GM21825 (cell line): ENCODE results near the gene GRIK4.

Experiments used
- ATAC-seq: cut with Tn5 transposase; IDR thresholded peaks from one replicate; pipeline ENCODE4 v1.9.1; 2021; ENCODE audit warnings: mild to moderate bottlenecking, moderate library complexity; ENCODE audit not compliant: unreplicated experiment

The GRIK4 gene

DNA sequence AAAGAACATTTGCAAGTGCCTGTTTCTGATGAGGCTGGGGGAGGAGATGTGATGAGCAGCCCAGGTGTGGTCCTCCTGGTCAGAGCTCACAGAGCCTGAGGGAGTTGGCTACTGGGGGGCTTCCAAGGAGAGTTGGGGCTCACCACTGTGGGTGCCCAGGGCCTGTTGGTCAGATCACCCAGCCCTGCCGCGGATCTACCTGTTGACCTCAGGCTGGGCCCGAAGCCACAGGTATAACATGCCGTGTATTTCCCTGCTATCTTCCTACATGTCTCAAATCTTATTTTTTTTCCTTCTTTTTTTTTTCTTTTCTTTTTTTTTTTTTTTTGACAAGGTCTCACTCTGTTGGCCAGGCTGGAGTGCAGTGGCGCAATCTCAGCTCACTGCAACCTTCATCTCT, 312.7 kb downstream of the GRIK4 start:
- no peak for ATAC-seq

DNA sequence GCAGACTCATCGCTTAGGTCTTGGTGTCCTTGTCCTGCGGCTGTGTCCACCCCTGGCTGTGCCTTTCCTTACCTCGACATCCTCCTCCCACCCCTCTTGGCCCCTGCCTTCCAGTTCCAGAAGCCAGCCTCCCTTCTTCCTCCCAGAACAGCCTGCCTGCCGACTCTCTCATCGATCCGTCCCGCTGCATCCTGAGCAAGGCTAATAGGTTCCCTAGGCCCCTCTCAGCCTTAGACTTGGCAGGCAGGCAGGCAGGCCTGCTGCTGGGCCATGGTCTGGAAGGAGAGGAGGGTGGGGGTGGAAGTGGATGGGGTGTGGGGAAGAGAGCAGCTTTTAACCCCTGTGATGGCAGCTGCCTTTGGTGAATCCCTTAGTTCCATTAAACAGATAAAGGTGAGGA, 315.6 kb downstream of the GRIK4 start:
- ATAC-seq = no peak

DNA sequence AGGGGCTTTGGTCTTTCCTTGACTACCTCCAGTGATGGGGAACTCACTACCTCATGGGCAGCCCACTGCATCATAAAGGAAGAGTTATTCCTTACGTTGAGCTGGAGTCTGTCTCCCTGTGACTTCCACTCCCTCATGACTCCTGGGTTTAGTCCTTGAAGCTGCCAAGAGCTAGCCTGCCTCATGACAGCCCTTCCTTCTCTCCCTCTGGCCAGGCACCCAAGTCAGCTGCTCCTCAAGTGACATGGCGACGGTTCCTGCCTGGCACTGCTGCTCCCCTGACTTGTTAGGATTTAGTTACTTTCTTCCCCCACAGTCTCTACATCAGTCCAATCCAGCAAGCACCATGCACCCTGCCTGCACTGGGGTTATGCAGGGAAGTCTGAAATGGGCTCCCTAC, 316.3 kb downstream of the GRIK4 start:
- no peak for ATAC-seq

DNA sequence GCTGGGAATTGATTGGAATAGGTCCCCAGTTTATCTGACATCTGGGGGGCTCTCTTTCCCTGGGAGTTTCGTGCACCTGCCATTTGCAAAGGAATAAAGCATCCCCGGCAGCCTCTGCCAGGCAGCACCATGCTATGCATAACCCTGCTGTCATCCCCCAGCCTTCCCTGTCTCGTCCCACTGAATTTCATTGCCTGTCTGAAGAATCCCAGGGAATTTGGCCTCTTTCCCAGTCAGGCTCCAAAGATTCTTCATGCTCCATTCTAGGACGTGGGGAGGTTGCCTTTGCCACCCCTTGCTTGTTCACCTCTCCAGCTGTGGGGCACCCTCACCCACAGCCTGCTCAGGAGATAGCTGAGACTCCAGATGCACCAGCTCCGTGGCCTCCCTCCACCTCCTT, 317.3 kb downstream of the GRIK4 start:
- no peak for ATAC-seq

DNA sequence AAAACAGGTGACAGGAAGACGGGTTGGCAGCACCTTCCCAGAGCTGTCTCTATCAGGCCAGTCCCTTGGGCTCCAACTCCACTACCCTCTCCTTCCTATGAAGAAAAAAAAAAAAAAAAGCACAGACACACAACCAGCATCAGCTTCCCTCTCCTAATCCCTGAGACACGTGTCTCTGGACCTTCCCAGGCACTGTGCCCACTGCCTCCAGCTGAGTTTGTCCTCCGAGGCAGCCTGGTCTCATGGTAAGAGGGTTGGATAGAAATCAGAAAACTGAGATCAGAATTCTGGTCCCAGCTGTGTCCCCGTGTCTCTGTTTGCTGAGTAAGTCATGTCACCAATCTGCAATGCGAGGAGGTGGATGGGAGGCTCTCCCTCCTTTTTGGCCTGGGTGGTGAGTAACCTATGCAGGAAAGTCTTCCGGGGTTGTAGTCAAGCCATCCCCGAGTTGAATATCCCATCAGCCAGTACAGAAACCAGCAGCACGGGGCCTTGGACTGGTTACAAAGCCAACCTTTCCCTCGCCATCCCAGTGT, 318.6 kb downstream of the GRIK4 start:
- no peak for ATAC-seq

GRCh38 chr11:120832481-120833238, 321.1 kb downstream of the GRIK4 start:
- no peak for ATAC-seq

DNA sequence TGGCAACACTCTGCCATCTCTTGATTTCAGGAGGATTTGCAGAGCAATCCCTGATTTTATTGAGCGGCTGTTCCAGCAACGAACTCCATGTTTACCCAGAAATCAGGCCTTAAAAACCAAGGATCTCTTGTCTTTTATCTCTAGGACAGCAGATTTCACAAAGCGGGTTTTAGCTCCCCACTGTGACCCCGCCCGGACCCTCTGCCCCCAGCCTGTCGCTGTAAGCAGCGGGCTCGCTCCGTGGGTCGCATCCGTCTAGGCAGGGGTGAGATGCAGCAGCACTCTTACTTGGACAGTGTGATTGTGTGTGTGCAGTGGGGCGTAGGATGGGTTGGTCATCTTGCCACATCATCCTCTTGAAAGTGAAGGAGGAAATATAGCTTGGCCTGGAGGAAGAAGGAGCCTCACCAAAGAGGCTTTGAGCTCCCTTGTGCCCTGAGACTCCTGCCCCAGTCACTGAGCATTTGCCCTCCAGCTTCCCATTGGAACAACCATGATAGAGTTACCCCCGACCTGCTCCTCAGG, 323.2 kb downstream of the GRIK4 start:
- no peak for ATAC-seq

- ATAC-seq = peak; percentile 77
These were observed 324.2 kb downstream of the GRIK4 start for GRCh38 chr11:120835601-120836228.

- ATAC-seq = no peak
These were observed 326.1 kb downstream of the GRIK4 start for GRCh38 chr11:120837696-120838095.

GRCh38 chr11:120839201-120839600, 327.7 kb downstream of the GRIK4 start:
- ATAC-seq = no peak

- ATAC-seq = no peak
These were observed 328.4 kb downstream of the GRIK4 start for GRCh38 chr11:120839846-120840402.

DNA sequence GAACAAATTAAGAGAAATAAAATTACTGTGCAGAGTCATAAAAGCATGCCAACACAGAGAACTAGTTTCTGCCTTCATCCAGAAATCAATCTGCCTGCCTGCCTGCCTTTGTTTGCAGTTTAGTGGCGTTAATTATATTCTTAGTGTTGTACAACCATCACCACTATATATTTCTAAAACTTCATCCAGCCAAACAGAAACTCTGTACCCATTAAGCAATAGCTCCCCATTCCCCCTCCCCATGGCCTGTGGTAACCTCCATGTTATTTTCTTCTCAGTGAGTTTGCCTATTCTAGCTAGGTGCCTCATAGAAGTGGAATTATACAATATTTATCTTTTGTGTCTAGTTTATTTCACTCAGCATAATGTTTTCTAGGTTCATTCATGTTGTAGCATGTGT, 329.1 kb downstream of the GRIK4 start:
- ATAC-seq = no peak

- ATAC-seq = no peak
These were observed 329.5 kb downstream of the GRIK4 start for GRCh38 chr11:120841074-120841473.

DNA sequence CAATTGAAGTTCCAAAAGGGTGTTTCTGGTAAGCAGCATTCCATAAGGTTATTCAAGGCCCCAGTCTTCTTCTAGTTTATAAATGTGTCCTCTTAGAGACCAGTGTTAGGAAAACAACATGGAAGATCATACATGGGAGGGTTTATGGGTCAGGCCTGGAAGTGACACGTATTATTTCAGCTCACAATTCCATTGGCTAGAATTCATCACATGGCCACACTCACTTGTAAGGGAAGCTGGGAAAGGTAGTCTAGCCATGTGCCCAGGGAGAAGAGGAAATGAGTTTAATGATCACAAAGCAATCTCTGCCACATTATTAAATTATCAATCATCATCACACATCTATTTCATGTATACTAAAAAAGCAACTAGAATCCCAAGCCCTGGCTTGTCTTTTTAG, 330.6 kb downstream of the GRIK4 start:
- ATAC-seq = no peak

- ATAC-seq = no peak
These were observed 341.9 kb downstream of the GRIK4 start for GRCh38 chr11:120853435-120853834.

DNA sequence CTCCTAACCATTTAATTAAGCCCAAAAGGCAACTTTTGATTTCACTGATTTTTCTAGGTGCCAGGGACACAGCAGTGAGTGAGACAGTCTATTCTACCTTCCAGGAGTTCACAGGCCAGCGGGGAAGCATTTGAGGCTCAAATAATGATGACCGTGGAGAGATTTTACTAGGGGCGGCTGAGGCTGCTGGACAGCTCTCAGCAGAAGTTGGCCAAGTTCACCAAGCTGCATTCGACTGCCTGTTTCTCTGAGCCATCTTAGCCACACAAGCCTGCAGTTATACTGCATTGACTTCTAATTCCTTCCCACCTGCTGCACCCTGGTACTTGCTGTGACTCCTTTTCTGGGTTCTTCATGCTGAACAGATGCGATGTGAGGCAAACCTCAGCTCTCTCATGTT, 343.4 kb downstream of the GRIK4 start:
- ATAC-seq = no peak

DNA sequence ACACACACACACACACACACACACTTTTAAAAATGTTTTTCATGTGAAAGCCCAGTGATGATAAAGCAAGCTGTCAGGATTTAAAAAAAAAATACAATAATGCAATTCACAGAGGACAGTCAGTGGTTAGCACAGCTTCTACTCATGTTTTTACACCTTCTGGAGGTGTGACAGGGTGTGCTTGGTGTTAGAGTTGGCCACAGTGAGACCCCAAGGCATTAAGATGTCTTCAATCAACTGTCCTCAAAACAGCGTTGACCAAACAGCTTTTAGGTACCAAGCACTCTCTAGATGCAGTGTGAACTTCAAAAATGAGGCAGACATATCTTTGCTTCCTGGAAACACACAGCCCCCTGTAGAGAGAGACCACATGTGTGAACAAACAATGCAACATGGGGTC, 346.0 kb downstream of the GRIK4 start:
- no peak for ATAC-seq

GRCh38 chr11:120858740-120859139, 347.2 kb downstream of the GRIK4 start:
- ATAC-seq = no peak

DNA sequence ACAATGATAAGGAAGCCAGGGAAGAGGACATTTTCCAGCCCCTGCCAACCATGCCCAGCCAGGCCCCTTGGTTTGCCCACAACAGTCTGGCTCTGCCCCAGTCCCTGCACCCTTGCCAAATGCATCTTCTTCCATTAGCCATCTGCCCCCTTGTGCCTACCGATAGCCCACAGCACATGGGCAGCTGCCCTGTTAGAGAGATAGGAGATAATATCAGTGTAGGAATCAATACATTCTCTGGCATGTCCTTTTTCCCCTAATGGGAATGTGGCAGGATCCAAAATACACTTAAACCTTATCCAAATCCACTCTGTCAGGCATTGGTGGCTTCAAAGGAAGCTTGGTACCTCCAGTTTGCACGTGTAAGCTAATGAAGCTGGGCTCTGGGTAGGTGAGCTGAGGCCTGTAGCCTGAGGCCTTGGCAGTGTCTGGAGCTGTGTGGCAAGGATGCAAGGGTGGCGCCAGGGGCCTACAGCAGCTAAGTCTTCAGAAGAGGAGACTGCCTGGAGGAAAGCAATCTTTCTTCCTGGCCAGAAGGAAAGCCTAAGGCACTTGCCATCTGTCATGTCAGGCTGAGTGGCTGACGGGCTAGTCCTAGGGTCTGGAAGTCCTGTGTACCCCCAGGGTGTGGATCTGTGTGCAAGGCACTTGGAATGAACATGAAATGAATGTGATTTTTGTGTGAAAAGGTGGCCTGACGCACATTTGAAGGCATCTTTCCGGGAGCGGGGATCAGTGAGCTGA, 348.2 kb downstream of the GRIK4 start:
- ATAC-seq = no peak

DNA sequence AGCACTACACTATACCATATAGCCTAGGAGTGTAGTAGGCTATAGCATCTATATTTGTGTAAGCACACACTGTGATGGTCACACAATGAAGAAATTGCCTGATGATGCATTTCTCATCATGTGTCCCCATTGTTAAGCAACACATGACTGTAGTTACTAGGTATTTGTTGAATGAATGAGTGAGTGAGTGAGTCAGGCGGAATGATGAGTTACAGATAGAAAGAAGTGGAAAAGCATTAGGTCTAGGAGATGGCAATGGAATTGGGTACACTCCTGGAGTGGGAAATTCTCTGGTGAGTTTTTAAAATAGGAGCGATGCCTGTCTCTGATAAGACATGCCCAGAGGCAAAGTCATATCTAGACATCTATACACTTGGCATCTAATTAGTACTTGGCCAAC, 351.8 kb downstream of the GRIK4 start:
- ATAC-seq = no peak

DNA sequence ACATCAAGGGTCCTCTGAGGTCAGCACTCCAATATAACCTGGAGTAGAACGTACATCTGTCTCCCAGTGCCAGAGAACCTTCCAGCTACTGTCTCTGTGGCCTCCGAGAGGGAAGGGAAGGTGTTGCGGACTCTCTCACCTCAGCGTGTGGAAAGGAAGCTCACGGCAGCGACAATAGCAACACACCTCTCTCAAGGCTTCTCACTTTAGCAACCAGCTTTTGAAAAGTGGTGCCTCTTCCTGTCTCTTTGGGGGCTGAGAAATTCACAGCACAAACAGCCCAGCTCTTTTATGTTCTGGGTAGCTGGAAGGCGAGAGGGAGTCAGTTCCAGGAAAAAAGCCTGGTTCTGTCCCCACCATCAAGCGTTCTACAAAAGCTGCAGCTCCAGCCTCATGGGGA, 355.5 kb downstream of the GRIK4 start:
- no peak for ATAC-seq
